Left hindlimb (tissue), 1 donor: ENCODE results near the gene TCF4.

ENCODE experiments used
- DNase-seq: peaks from one replicate; pipeline ENCODE4 v3.0.0-alpha.2; 2018

The TCF4 gene

GRCh38 chr18:55338978-55339650, 248.9 kb downstream of the TCF4 start:
- no peak for DNase-seq

- DNase-seq, result no peak
These were observed 250.0 kb downstream of the TCF4 start for GRCh38 chr18:55337908-55338521.

GRCh38 chr18:55337138-55337537, 250.9 kb downstream of the TCF4 start:
- no peak for DNase-seq

GRCh38 chr18:55336438-55337100, 251.4 kb downstream of the TCF4 start:
- no peak for DNase-seq

- DNase-seq, result no peak
These were observed 253.1 kb downstream of the TCF4 start for GRCh38 chr18:55334875-55335274.

- no peak for DNase-seq
These were observed 256.7 kb downstream of the TCF4 start for GRCh38 chr18:55331301-55331700.

GRCh38 chr18:55328301-55328700, 259.7 kb downstream of the TCF4 start:
- DNase-seq, result no peak

GRCh38 chr18:55327454-55327853, 260.5 kb downstream of the TCF4 start:
- no peak for DNase-seq

GRCh38 chr18:55326134-55326533, 261.9 kb downstream of the TCF4 start:
- DNase-seq, result no peak

- no peak for DNase-seq
These were observed 263.8 kb downstream of the TCF4 start for GRCh38 chr18:55324166-55324565.

- no peak for DNase-seq
These were observed 264.7 kb downstream of the TCF4 start for GRCh38 chr18:55323051-55323994.

- peak; percentile 92 for DNase-seq
These were observed 265.7 kb downstream of the TCF4 start for GRCh38 chr18:55322178-55322735.

- DNase-seq, result peak; percentile 95
These were observed 266.5 kb downstream of the TCF4 start for GRCh38 chr18:55321265-55322177.

GRCh38 chr18:55320424-55321264, 267.3 kb downstream of the TCF4 start:
- DNase-seq, result no peak

- no peak for DNase-seq
These were observed 268.4 kb downstream of the TCF4 start for GRCh38 chr18:55319459-55320193.

GRCh38 chr18:55318951-55319441, 269.0 kb downstream of the TCF4 start:
- no peak for DNase-seq

GRCh38 chr18:55317864-55318263, 270.1 kb downstream of the TCF4 start:
- no peak for DNase-seq

- DNase-seq, result no peak
These were observed 270.7 kb downstream of the TCF4 start for GRCh38 chr18:55317324-55317723.

- no peak for DNase-seq
These were observed 271.4 kb downstream of the TCF4 start for GRCh38 chr18:55316486-55317184.
